GM13977 (cell line): Measurements from ENCODE around the gene CD52.
"Not testable (repeated sequence)": the region's sequence is repeated elsewhere in the genome, so short reads cannot be mapped to it uniquely, and the experiment has no call there.

Experiments
- DNase-seq: peaks from one replicate; pipeline ENCODE4 v3.0.0; 2012; ENCODE audit warnings: low spot score
- in situ Hi-C: fragments of 300-500 bp; cut with MboI; formaldehyde crosslinking; loops from one replicate; pipeline ENCODE4 v1.12.0; 2022; ENCODE audit warnings: low sequenced_read_pairs, low pct_unique_long_range_greater_than_20kb, mixed read lengths, inconsistent platforms; ENCODE audit not compliant: unreplicated experiment
- TF ChIP-seq, protein P1 (sequence below): IDR thresholded peaks from 2 replicates; pipeline ENCODE4 v1.5.1; 2012; ENCODE audit warnings: mild to moderate bottlenecking, control low read depth; ENCODE audit not compliant: insufficient read depth; ENCODE audit errors: extremely low read depth, missing control alignments

The CD52 gene

DNA sequence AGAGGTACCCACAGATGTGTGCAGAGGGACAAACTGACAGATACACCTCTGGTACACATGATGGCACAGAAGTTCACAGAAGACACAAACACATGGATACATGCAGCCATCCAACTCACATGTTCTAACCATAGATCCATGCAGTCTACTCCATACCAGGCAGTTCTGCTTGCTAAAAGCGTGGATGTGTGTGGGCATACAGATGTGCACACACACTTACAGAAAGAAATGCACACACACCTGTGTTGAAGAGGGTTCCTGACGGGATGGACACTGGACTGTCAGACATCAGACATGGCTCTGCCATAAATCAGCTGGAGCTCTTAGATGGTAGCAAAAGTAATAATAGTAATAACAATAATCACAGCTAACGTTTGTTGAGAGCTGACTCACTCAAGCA is 6.8 kb downstream of the CD52 start:
- in situ Hi-C loops = loop anchor here (5.0 kb wide), 1 partner anchor 37 kb away; no protein-coding TSS in a partner anchor

DNA sequence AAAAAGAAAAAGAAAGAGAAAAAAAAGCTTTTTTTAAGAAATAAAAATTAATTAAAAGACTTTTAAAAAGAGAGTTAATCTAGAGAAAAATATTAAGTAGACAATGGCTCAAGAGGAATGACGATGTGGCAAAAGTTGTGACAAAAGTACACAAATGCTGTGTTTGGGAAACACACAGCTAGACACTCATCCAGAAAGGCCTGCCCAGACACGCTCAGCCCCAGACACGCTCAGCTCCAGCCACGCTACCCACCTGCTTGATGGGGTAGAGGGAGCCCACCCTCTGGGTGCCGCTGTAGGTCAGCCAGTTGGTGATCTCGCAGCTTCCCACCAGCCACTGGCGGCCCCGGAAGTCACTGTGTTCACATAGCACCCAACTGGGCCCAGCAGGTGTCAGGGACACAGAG is 10.2 kb downstream of the CD52 start:
- TF ChIP-seq, protein P1, sequence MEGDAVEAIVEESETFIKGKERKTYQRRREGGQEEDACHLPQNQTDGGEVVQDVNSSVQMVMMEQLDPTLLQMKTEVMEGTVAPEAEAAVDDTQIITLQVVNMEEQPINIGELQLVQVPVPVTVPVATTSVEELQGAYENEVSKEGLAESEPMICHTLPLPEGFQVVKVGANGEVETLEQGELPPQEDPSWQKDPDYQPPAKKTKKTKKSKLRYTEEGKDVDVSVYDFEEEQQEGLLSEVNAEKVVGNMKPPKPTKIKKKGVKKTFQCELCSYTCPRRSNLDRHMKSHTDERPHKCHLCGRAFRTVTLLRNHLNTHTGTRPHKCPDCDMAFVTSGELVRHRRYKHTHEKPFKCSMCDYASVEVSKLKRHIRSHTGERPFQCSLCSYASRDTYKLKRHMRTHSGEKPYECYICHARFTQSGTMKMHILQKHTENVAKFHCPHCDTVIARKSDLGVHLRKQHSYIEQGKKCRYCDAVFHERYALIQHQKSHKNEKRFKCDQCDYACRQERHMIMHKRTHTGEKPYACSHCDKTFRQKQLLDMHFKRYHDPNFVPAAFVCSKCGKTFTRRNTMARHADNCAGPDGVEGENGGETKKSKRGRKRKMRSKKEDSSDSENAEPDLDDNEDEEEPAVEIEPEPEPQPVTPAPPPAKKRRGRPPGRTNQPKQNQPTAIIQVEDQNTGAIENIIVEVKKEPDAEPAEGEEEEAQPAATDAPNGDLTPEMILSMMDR = no peak
- no peak for DNase-seq
- in situ Hi-C loops = no loop called here

More for the DNA sequence above, 6.8 kb downstream of the CD52 start:
- DNase-seq = no peak
- TF ChIP-seq, protein P1 = no peak

DNA sequence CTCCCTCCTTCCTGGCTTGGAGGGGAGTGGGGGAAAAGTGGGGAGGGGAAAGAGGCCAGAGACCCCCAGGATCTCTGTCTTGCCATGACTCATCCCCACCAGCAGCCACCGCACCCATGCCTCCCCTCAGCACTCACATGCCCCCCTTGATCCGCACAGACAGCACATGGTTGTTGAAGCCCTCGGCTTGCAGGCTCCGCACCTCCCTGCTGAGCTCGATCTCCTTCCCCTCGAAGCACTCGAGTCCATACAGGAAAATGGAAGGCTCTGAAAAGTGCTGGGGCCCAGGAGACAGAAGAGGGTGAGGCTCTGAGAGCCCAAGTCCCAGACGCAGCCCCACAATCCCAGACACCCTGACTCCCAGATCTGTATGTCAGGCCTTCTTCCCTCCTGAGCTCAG is 10.8 kb downstream of the CD52 start:
- no peak for DNase-seq
- TF ChIP-seq, protein P1 = no peak
- in situ Hi-C loops = no loop called here

DNA sequence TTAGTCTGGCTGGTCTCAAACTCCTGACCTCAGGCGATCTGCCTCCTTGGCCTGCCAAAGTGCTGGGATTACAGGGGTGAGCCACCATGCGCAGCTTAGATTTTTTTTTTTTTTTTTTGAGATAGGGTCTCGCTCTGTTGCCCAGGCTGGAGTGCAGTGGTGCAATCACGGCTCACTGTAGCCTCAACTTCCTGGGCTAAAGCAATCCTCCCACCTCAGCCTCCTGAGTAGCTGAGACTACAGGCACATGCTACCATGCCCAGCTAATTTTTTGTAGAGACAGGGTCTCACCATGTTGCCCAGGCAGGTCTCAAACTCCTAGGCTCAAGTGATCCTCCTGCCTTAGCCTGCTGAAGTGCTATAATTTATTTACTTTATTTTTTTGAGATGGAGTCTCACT is 11.6 kb downstream of the CD52 start:
- in situ Hi-C loops, DNase-seq: not testable (repeated sequence)

DNA sequence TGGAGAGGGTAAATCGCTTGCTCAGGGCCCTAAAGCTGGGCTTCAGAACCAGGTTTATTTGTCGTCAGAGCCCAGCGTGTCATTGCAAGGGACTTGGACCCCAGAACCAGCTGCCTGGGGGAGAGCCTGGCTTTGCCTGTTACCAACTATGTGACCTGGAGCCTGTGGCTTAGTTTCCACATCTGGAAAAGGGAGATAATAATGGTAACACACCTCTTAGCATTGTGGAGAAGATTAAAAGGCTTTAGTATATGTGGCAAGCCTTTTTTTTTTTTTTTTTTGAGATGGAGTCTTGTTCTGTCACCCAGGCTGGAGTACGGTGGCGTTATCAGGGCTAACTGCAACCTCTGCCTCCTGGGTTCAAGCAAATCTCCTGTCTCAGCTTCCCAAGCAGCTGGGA is 12.5 kb downstream of the CD52 start:
- TF ChIP-seq, protein P1 = no peak
- DNase-seq = no peak
- in situ Hi-C loops = no loop called here

DNA sequence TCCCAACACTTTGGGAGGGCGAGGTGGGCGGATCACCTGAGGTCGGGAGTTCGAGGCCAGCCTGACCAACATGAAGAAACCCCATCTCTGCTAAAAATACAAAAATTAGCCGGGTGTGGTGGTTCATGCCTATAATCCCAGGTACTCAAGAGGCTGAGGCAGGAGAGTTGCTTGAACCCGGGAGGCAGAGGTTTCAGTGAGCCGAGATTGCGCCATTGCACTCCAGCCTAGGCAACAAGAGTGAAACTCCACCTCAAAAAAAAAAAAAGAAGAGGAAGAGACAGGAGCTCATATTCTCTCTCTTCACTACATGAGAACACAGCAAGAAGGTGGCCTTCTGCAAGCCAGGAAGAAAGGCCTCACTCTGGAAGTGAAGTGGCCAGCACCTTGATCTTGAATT is 15.6 kb downstream of the CD52 start:
- DNase-seq, in situ Hi-C loops: not testable (repeated sequence)

DNA sequence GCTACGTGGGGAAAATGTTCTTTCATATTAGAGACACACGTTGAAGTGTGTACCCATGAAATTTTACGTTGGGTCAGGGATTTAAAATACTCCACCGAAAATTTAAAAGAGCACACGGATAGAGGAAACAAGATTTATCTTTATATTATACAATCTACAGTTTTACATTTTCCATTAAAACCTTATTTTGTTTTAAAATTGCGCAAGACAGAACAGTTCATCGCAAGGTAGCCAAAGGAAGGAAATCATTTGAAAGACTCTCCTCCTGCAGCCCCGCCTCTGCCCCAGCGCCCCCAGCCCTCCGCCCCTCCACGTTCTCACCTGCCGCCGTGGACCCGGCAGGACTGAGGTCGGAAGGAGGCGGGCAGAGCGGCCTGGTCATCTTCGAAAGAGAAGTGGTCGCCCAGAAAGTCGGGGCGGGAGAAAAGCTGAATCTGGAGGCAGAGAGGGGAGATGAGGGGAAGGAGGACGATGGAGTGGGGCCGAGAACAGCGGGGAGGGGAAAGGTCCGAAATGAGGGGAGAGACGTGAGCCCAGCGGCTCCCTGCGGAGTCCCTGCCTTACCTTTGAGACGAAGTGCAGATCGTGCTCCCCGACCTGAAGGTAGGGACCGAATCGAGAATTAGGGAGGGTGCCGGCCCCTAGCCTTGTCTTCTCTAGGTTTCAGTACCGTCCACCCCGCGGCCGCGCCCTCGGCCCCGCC is 18.2 kb downstream of the CD52 start:
- TF ChIP-seq, protein P1 = no peak
- in situ Hi-C loops = no loop called here
- DNase-seq = no peak
